ENCODE results near the gene WASHC2C. TPM values are rescaled to one million over a fixed set of nuclear protein-coding genes. Genes with fewer than 3 reads are reported as not detected.
"Not testable (repeated sequence)": the region's sequence is repeated elsewhere in the genome, so short reads cannot be mapped to it uniquely, and the experiment has no call there.

The WASHC2C gene
- total RNA-seq, 1 donor from 2014 or later: 48.1 TPM

GRCh38 chr10:45817912-45818311 is 90.8 kb downstream of the WASHC2C start:
- no peak for DNase-seq (ENCODE audit: low spot score)
- intact Hi-C loops (cut with DNase I): no loop called here
- no peak for ATAC-seq

DNA sequence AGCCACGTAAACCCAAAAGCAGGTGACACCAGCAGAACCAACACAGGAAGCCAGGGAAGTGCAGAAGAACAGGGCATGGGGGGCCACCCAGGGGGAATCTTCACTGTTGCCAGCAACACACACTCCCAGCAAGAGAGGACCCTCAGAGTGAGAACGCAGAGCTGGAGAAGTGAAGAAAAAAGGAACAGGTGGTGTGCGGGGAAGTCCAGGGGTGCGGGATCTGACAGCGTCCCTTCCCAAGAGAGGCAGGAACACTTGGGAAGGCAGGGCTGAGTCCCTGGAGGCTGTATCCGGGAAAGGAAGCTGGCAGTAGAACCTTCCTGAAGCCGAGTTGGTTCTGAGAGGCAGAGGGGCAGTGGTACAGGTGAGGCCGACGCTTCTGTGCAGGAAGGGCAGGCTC is 92.5 kb downstream of the WASHC2C start:
- intact Hi-C loops (cut with DNase I): no loop called here
- DNase-seq (ENCODE audit: low spot score) (no peak), ATAC-seq (no peak)

DNA sequence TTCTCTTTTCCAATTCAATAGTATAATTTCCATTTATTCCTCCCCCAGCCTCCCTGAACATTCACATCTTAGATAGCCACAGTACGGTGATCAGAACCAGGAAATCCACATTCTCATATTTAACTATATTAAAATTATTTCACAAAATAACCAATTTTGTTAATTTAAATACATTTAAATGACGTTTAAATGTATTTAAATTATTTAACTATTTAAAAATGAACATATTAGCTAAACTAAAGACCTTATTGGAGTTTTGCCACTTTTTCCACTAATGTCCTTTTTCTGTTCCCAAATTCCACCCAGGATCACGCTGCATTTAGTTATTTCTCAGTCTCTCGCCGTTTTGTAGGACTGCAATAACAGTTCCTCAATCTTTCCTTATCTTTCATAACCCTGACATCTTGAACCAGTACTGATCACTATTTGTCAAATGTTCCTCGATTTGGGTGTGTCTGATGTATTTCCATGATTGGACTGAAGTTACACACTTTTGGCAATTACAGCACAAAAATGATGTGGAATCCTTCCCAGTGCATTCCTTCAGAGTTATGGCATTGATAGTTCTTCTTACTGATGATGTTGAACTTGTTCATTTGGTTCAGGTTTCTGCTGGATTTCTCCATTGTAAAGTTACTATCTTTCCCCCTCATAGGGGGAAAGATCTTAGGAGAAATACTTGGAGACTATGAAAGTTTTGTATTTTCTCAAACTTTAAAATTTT is 93.2 kb downstream of the WASHC2C start:
- intact Hi-C loops (cut with DNase I); ATAC-seq; DNase-seq (ENCODE audit: low spot score): not testable (repeated sequence)

- intact Hi-C loops (cut with DNase I); DNase-seq (ENCODE audit: low spot score); ATAC-seq: not testable (repeated sequence)
Observed at GRCh38 chr10:45822918-45823317, 95.9 kb downstream of the WASHC2C start.

Other genes with a start within 250 kb of the WASHC2C start
- 15.0 TPM for gene ZFAND4, start 54.5 kb upstream of the WASHC2C start, total RNA-seq
- gene AGAP4, start 120.2 kb downstream of the WASHC2C start, total RNA-seq: 30.5 TPM
- gene TIMM23, start 245.2 kb downstream of the WASHC2C start, total RNA-seq: 30.8 TPM